Activated CD8-positive, alpha-beta T cell treated with anti-CD3 and anti-CD28 coated beads for 36 hours (primary cell): ENCODE results near the gene PCCA. TPM values are rescaled to one million over a fixed set of nuclear protein-coding genes. Genes with fewer than 3 reads are reported as not detected.
A peak's percentile ranks its signal among the peaks of the same experiment; 100 is the strongest.

Source experiments
- ATAC-seq: fragments of 200-7000 bp; cut with Tn5 transposase; one replicate; pipeline ENCODE4 v1.10.0; 2021; ENCODE audit warnings: mild to moderate bottlenecking, moderate library complexity
- CTCF ChIA-PET: fragments of 350-600 bp; sonication (Branson Sonifier 250); formaldehyde crosslinking; loops from one replicate; lab custom pipeline; 2021; ENCODE audit warnings: antibody characterized with exemption; lab: Charles Lee
- POLR2A ChIA-PET: fragments of 350-600 bp; sonication (Branson Sonifier 250); formaldehyde crosslinking; loops from one replicate; lab custom pipeline; 2021; ENCODE audit warnings: antibody characterized with exemption; lab: Charles Lee
- DNase-seq: peaks from one replicate; pipeline ENCODE4 v3.0.0-alpha.2; 2020
- H3K27ac Mint-ChIP-seq: one replicate; pipeline ENCODE4 v1.8.0; 2021; ENCODE audit warnings: mild to moderate bottlenecking, mixed read lengths
- H3K27me3 Mint-ChIP-seq: one replicate; pipeline ENCODE4 v1.8.0; 2021; ENCODE audit warnings: mixed read lengths
- H3K36me3 Mint-ChIP-seq: one replicate; pipeline ENCODE4 v1.8.0; 2021; ENCODE audit warnings: low read depth, mixed read lengths
- H3K4me1 Mint-ChIP-seq: one replicate; pipeline ENCODE4 v1.8.0; 2021; ENCODE audit warnings: low read depth, mixed read lengths
- H3K4me3 Mint-ChIP-seq: one replicate; pipeline ENCODE4 v1.8.0; 2021; ENCODE audit warnings: mild to moderate bottlenecking, moderate library complexity, mixed read lengths
- H3K9me3 Mint-ChIP-seq: one replicate; pipeline ENCODE4 v1.8.0; 2021; ENCODE audit warnings: mixed read lengths
- intact Hi-C: fragments of 100-400 bp; cut with micrococcal nuclease; formaldehyde crosslinking; loops from one replicate; pipeline ENCODE4 v1.10.0; 2022
- total RNA-seq, 2 experiments: library from RNA; stranded (reverse); gene quantifications; one replicate each; pipeline ENCODE4 v1.2.3, GENCODE V29; 2021
- TF ChIP-seq, protein P1 (sequence below): fragments of 200-600 bp; IDR thresholded peaks from one replicate; pipeline ENCODE4 v1.8.0; 2022; ENCODE audit warnings: antibody characterized with exemption, mild to moderate bottlenecking

PCCA gene
- total RNA-seq, 2 experiments from 2014 or later, result 8.4 to 9.2 TPM

DNA sequence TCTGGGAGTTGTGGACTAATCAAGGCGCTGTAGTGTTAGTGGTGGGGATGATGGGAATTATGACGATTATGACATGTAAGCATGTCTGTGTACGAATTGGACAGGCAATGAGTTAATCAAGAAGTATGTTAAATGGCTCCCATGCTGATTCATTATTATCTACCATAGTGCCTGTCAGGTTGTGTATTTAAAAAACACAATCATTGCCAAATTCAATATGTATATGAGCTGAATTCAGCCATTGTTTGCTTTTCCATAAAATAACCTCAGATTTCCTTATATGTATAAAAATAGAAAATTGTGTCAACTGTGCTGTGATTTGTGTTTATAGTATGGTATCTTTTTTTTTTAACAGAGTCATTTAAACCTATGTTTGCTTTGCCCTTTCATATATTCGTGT is 37.1 kb downstream of the PCCA start:
- TF ChIP-seq, protein P1, sequence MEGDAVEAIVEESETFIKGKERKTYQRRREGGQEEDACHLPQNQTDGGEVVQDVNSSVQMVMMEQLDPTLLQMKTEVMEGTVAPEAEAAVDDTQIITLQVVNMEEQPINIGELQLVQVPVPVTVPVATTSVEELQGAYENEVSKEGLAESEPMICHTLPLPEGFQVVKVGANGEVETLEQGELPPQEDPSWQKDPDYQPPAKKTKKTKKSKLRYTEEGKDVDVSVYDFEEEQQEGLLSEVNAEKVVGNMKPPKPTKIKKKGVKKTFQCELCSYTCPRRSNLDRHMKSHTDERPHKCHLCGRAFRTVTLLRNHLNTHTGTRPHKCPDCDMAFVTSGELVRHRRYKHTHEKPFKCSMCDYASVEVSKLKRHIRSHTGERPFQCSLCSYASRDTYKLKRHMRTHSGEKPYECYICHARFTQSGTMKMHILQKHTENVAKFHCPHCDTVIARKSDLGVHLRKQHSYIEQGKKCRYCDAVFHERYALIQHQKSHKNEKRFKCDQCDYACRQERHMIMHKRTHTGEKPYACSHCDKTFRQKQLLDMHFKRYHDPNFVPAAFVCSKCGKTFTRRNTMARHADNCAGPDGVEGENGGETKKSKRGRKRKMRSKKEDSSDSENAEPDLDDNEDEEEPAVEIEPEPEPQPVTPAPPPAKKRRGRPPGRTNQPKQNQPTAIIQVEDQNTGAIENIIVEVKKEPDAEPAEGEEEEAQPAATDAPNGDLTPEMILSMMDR, result no peak
- H3K36me3 Mint-ChIP-seq, result peaks cover 15% of the 10 kb centered on the region
- no peak overlapping the region for H3K27ac Mint-ChIP-seq
- ATAC-seq, result no peak
- H3K4me3 Mint-ChIP-seq, result no peak overlapping the region
- ChIA-PET CTCF (no interaction called here), POLR2A (no interaction called here)
- intact Hi-C loops, result no loop called here
- peaks cover 22% of the 10 kb centered on the region for H3K4me1 Mint-ChIP-seq
- H3K27me3 Mint-ChIP-seq, result no peaks in the 10 kb centered on the region
- no peak for DNase-seq
- peaks cover 10% of the 10 kb centered on the region for H3K9me3 Mint-ChIP-seq

DNA sequence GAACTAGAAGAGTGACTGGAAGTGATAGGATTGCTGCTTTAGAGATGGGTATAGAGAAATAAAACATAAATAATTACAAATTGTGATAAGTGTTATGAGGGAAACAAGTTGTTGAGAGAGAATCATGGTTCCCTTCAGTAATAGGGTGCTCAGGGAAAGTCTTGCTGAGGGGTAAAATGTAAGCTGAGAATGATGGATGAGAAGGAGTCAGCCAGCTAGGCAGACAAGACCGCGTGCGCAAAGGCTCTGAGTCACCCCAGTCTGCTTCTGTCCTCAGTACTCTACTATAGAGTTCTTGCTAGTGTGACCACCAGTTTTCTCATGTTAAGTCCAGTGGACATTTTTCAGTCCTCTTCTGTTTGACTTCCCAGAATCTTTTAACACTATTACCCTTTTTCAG is 39.5 kb downstream of the PCCA start:
- TF ChIP-seq, protein P1, result no peak
- H3K4me3 Mint-ChIP-seq, result no peak overlapping the region
- ATAC-seq (peak; percentile 21), DNase-seq (peak; percentile 54)
- H3K36me3 Mint-ChIP-seq, result peaks cover 3% of the 10 kb centered on the region
- H3K27me3 Mint-ChIP-seq, result no peaks in the 10 kb centered on the region
- intact Hi-C loops, result no loop called here
- H3K4me1 Mint-ChIP-seq, result peaks cover 32% of the 10 kb centered on the region
- POLR2A ChIA-PET, result no interaction called here
- no peaks in the 10 kb centered on the region for H3K9me3 Mint-ChIP-seq
- H3K27ac Mint-ChIP-seq, result no peak overlapping the region
- CTCF ChIA-PET, result no interaction called here

DNA sequence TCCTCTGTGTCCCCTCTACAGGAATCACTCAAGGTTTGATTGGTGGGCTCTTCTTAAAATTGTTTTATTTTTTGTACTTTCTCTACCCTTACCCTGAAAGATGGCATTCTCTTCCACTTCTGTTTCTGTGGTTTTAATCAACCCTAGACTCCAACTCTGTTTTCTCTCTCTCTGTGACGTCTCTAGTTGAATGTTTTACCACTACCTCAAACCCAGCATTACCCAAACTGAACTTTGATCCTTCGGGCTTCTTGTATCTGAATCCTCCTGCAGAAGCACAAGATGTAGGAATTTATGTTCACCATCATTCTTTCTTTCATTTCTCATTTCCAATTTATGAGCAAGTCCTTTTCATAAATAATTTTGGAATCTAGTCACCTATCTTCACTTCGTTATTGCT is 39.9 kb downstream of the PCCA start:
- no peaks in the 10 kb centered on the region for H3K27me3 Mint-ChIP-seq
- CTCF ChIA-PET, result no interaction called here
- H3K36me3 Mint-ChIP-seq, result peaks cover 3% of the 10 kb centered on the region
- H3K27ac Mint-ChIP-seq, result no peak overlapping the region
- no peak overlapping the region for H3K4me3 Mint-ChIP-seq
- TF ChIP-seq, protein P1, result no peak
- POLR2A ChIA-PET, result no interaction called here
- ATAC-seq (no peak), DNase-seq (no peak)
- H3K9me3 Mint-ChIP-seq, result no peaks in the 10 kb centered on the region
- H3K4me1 Mint-ChIP-seq, result peaks cover 32% of the 10 kb centered on the region
- intact Hi-C loops, result no loop called here

DNA sequence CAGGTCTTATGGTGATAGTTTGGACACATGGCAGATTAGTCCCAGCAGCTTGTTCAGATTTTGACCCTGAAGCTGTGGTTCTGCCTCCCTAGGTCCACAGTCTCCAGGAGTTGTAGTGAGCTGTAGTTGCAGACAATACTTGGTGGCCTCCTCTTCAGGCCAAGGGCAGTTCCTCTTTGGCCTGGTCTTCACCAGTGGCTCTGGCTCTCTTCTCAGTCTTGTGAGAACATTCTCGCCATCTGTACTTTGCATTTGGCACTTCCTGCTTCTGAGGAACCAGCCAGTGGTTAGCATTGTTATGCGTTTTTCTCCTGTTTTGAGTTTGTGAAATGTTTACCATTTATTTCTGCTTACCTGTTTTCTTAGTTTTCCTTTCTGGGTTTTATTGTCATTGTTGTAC is 40.7 kb downstream of the PCCA start:
- Mint-ChIP-seq H3K4me3 (no peak overlapping the region), H3K4me1 (peaks cover 32% of the 10 kb centered on the region), H3K27ac (peak overlapping the region; percentile 16), H3K27me3 (no peaks in the 10 kb centered on the region), H3K36me3 (peaks cover 3% of the 10 kb centered on the region), H3K9me3 (no peaks in the 10 kb centered on the region)
- TF ChIP-seq, protein P1, result no peak
- DNase-seq (no peak), ATAC-seq (no peak)
- ChIA-PET POLR2A (no interaction called here), CTCF (no interaction called here)
- intact Hi-C loops, result no loop called here

DNA sequence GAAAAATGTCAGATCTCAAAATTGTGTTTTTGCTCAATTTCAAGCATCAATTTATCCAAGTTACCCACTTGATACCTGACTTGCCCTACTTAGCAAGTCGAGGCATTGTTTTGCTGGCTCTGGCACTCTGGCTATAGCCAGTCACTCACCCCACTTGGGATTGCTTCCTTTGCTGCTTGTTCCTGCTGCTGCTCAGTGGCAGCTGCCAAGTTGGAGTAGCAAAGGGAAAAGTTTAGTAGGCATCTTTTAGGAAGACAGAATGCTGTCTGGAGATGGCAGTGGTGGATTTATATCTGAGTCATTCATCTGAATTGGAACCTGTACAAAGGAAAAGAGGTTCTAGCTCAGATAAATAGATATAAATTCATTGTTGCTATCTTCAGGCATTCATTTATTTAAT is 41.2 kb downstream of the PCCA start:
- Mint-ChIP-seq H3K27ac (peak overlapping the region; percentile 16), H3K36me3 (peaks cover 3% of the 10 kb centered on the region), H3K27me3 (no peaks in the 10 kb centered on the region), H3K9me3 (no peaks in the 10 kb centered on the region), H3K4me3 (no peak overlapping the region), H3K4me1 (peaks cover 32% of the 10 kb centered on the region)
- no peak for ATAC-seq
- intact Hi-C loops, result no loop called here
- no peak for DNase-seq
- CTCF ChIA-PET, result no interaction called here
- POLR2A ChIA-PET, result no interaction called here
- TF ChIP-seq, protein P1, result no peak
